GM21526 (cell line): ENCODE results near the gene ADAMTS2.

Experiments
- ATAC-seq: cut with Tn5 transposase; IDR thresholded peaks from one replicate; pipeline ENCODE4 v1.9.1; 2021; ENCODE audit warnings: moderate library complexity; ENCODE audit not compliant: unreplicated experiment, low FRiP score

Gene ADAMTS2

GRCh38 chr5:179061025-179061424, 284.2 kb downstream of the ADAMTS2 start:
- ATAC-seq: no peak
